Esophagus (tissue), 2 donors: ENCODE measurements around the gene NUP88. TPM values are rescaled to one million over a fixed set of nuclear protein-coding genes. Genes with fewer than 3 reads are reported as not detected.

ENCODE experiments used
- H3K27ac ChIP-seq, 2 donors: one replicate each; pipeline ENCODE4 v1.5.1; 2013; ENCODE audit warnings: low read depth in 2 of 2, mild to moderate bottlenecking in 2 of 2, inconsistent platforms in 1 of 2, low read length in 1 of 2, moderate library complexity in 1 of 2
- H3K27me3 ChIP-seq, 2 donors: one replicate each; pipeline ENCODE4 v1.6.1; 2013; ENCODE audit warnings: low read length in 2 of 2, control low read depth in 1 of 2, mild to moderate bottlenecking in 1 of 2; ENCODE audit not compliant: insufficient read depth in 2 of 2, control insufficient read depth in 1 of 2
- H3K36me3 ChIP-seq, 2 donors: one replicate each; pipeline ENCODE4 v1.6.1; 2013; ENCODE audit warnings: low read length in 1 of 2; ENCODE audit not compliant: control insufficient read depth in 2 of 2, insufficient read depth in 2 of 2
- H3K4me1 ChIP-seq, 2 donors: one replicate each; pipeline ENCODE4 v1.6.1; 2013; ENCODE audit warnings: low read length in 1 of 2; ENCODE audit not compliant: control insufficient read depth in 2 of 2, insufficient read depth in 2 of 2
- H3K4me3 ChIP-seq, 2 donors: one replicate each; pipeline ENCODE4 v1.5.1; 2013; ENCODE audit warnings: low read length in 2 of 2, mild to moderate bottlenecking in 2 of 2, low read depth in 1 of 2, moderate library complexity in 1 of 2
- H3K9me3 ChIP-seq, 2 donors: one replicate each; pipeline ENCODE4 v1.6.1; 2013; ENCODE audit warnings: mild to moderate bottlenecking in 2 of 2, low read depth in 1 of 2, low read length in 1 of 2, moderate library complexity in 1 of 2; ENCODE audit not compliant: control insufficient read depth in 2 of 2, insufficient read depth in 1 of 2
- WGBS, 2 donors: extraction: QIAGEN DNeasy Blood & Tissue Kit; methylation state at CpG; one replicate each; pipeline ENCODE4 v1.1.7; 2013; 5-methylcytosine and 5-hydroxymethylcytosine counted together
- polyA plus RNA-seq, 2 donors: library from polyadenylated mRNA; stranded (reverse); fragments of 200-250 nt; gene quantifications; one replicate each; pipeline ENCODE4 v1.2.3, GENCODE V29; 2013
- donor health status: healthy with polysubstance abuse.
- donor health status: Bipolar disorder and iron deficiency.

The NUP88 gene
- polyA plus RNA-seq, 2 donors = 55.3 to 65.7 TPM

DNA sequence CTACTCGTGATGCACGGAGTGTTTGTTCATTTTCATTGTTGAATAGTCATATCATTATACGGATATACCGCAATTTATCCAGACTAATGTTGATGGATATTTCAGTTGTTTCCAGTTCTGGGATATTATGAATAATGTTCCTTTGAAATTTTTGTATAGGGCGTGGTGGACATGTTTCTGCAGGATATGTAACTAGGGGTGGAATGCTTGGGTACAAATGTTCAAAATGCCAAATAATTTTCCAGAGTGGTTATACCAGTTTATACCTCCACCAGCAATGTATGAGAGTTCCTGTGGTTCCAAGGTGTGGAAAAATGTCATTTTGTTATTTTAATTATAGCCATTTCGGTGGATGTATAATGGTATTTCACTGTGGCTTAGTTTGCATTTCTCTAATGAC lies 53.6 kb downstream of the NUP88 start:
- Histone ChIP-seq H3K27ac (peak overlapping the region; percentile 71 to 72), H3K36me3 (peaks cover 0 to 8% of the 10 kb centered on the region in 2 donors), H3K4me1 (no peaks in the 10 kb centered on the region), H3K27me3 (no peaks in the 10 kb centered on the region), H3K4me3 (no peak overlapping the region), H3K9me3 (no peaks in the 10 kb centered on the region)
- 55 to 69% methylated on average over 6 of the region's 6 CpGs for WGBS, 2 donors

DNA sequence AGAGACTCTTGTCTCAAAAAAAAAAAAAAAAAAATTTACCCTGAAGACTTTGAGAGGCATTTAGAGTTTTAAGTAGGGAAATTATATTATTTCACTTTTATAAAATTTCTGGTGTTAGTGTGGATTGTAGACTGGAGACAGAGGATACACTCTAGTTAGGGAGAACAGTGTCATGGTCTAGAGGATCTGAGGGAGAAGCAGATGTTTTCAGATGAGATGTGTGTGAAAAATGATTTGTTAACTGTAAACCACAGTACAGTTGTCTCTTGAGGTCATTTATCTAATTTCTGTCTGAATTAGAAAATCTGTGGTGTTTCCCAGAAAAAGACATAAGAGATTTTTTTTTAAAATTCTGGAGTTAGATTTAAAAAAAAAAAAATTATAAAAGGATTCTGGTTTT lies 54.8 kb downstream of the NUP88 start:
- H3K4me3 ChIP-seq = no peak overlapping the region
- no peaks in the 10 kb centered on the region for H3K9me3 ChIP-seq
- H3K4me1 ChIP-seq = no peaks in the 10 kb centered on the region
- no peaks in the 10 kb centered on the region for H3K27me3 ChIP-seq
- peaks cover 0 to 8% of the 10 kb centered on the region in 2 donors for H3K36me3 ChIP-seq
- H3K27ac ChIP-seq = no peak overlapping the region

DNA sequence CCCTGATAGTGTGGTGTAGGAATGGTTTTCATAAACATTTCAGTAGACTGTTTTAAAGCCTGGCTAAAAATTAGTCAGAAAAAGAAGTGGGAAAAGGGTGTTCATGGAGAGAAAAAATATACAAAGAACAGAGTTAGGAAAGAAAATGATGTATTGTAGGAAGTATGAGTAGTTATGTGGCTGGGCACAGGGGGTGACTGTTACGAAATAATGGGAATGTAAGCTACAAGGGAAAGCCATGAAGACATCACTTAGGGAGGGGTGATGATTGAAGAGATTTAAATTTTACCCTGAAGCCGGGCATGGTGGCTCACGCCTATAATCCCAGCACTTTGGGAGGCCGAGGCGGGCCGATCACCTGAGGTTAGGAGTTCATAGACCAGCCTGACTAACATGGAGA lies 55.3 kb downstream of the NUP88 start:
- Histone ChIP-seq H3K27me3 (no peaks in the 10 kb centered on the region), H3K4me1 (no peaks in the 10 kb centered on the region), H3K9me3 (no peaks in the 10 kb centered on the region), H3K27ac (no peak overlapping the region), H3K36me3 (peaks cover 0 to 8% of the 10 kb centered on the region in 2 donors), H3K4me3 (no peak overlapping the region)
- 53 to 66% methylated on average over 6 of the region's 6 CpGs for WGBS, 2 donors

DNA sequence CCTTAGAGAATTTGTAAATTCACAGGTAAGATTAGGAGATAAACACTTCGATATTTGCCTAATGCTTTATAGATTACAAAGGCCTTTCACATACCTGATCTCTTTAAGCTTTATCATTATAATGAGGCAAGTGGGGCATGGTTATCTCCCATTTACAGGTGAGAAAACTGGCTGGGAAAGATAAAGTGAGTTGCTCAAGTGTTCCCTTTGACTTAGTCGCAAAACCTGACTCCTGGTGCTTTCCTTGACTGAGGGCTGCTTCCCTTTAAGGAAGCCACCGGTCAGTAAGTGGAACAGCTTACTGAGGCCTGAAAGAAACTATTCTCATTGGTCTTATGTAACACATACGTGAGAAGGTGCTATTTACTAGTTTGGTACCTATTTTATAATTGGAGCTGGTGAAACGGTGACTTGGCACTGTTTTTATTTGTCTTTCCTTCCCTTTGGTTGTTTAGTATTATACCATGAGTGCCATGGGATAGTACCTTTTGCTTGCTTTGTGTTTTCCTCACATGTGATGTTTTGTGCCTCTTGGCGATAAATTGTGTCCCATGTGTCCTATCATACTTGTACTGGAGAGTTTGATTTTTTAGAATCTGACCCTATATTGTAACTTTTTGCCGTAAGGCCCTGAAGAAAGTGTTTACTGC lies 57.2 kb downstream of the NUP88 start:
- Histone ChIP-seq H3K36me3 (peaks cover 0 to 11% of the 10 kb centered on the region in 2 donors), H3K4me3 (no peak overlapping the region), H3K9me3 (no peaks in the 10 kb centered on the region), H3K4me1 (no peaks in the 10 kb centered on the region), H3K27ac (no peak overlapping the region), H3K27me3 (no peaks in the 10 kb centered on the region)
- WGBS, 2 donors = 61 to 74% methylated on average over 7 of the region's 7 CpGs

GRCh38 chr17:5361426-5361825 lies 58.0 kb downstream of the NUP88 start:
- Histone ChIP-seq H3K27ac (no peak overlapping the region), H3K4me1 (no peaks in the 10 kb centered on the region), H3K36me3 (peaks cover 0 to 11% of the 10 kb centered on the region in 2 donors), H3K27me3 (no peaks in the 10 kb centered on the region), H3K9me3 (no peaks in the 10 kb centered on the region), H3K4me3 (no peak overlapping the region)
- WGBS, 2 donors = 77 to 79% methylated on average over 9 of the region's 9 CpGs

- Histone ChIP-seq H3K36me3 (peaks cover 7 to 14% of the 10 kb centered on the region in 2 donors), H3K4me1 (no peaks in the 10 kb centered on the region)
- 71 to 76% methylated on average over 3 of the region's 3 CpGs for WGBS, 2 donors
These were observed 63.9 kb downstream of the NUP88 start for GRCh38 chr17:5355421-5356129.

GRCh38 chr17:5354886-5355415 lies 64.5 kb downstream of the NUP88 start:
- 69 to 79% methylated on average over 2 of the region's 2 CpGs for WGBS, 2 donors
- Histone ChIP-seq H3K27ac (peak overlapping the region; percentile 31 to 47), H3K4me3 (no peak overlapping the region), H3K27me3 (no peaks in the 10 kb centered on the region), H3K36me3 (peaks cover 7 to 16% of the 10 kb centered on the region in 2 donors), H3K4me1 (no peaks in the 10 kb centered on the region), H3K9me3 (no peaks in the 10 kb centered on the region)

More at GRCh38 chr17:5355421-5356129, 63.9 kb downstream of the NUP88 start:
- no peak overlapping the region for H3K4me3 ChIP-seq
- H3K9me3 ChIP-seq = no peaks in the 10 kb centered on the region
- peak overlapping the region in 1 of 2 donors; percentile 47 for H3K27ac ChIP-seq
- no peaks in the 10 kb centered on the region for H3K27me3 ChIP-seq

- no peak overlapping the region for H3K4me3 ChIP-seq
- H3K36me3 ChIP-seq = peaks cover 7 to 16% of the 10 kb centered on the region in 2 donors
- H3K9me3 ChIP-seq = no peaks in the 10 kb centered on the region
- no peak overlapping the region for H3K27ac ChIP-seq
- no peaks in the 10 kb centered on the region for H3K27me3 ChIP-seq
- 87 to 92% methylated on average over 2 of the region's 2 CpGs for WGBS, 2 donors
- no peaks in the 10 kb centered on the region for H3K4me1 ChIP-seq
These were observed 65.2 kb downstream of the NUP88 start for GRCh38 chr17:5354310-5354709.

DNA sequence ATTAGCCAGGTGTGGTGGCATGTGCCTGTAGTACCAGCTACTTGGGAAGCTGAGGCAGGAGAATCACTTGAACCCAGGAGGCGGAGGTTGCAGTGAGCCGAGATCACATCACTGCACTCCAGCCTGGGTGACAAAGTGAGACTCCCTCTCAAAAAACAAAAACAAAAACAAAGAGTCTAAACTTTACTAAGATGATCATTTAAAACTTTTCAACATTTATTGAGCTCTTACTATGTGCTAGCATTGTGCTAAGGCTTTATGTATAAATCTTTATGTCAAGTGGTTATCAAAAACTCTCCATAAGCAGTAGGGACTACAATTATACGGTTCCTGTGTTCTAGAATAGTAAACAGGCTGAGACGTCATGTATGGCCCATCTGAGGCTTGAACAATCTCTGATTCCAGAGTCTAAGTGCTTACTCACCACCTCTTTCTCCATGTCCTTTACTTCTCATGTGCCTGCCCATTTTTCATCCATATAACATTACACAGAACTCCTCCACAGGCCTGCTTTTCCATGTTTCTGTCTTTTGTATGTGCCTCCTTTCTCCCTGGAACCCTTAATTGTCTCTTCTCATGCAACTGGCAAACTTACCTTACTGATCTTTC lies 66.7 kb downstream of the NUP88 start:
- Histone ChIP-seq H3K36me3 (peaks cover 9 to 13% of the 10 kb centered on the region in 2 donors), H3K4me1 (no peaks in the 10 kb centered on the region), H3K9me3 (no peaks in the 10 kb centered on the region), H3K27me3 (no peaks in the 10 kb centered on the region), H3K27ac (no peak overlapping the region), H3K4me3 (no peak overlapping the region)
- WGBS, 2 donors = 95% methylated on average over 4 of the region's 4 CpGs
